Glomerular visceral epithelial cell (primary cell): Measurements from ENCODE around the gene DDX10.
A peak's percentile ranks its signal among the peaks of the same experiment; 100 is the strongest.

Experiments
- DNase-seq: peaks from one replicate; pipeline ENCODE4 v3.0.0-alpha.2; 2016; ENCODE audit errors: extremely low spot score

DDX10 gene

GRCh38 chr11:108654994-108655631, 9.8 kb upstream of the DDX10 start:
- peak; percentile 56 for DNase-seq

- no peak for DNase-seq
These were observed 2.2 kb upstream of the DDX10 start for GRCh38 chr11:108662700-108663099.

GRCh38 chr11:108663154-108663877, 1.6 kb upstream of the DDX10 start:
- no peak for DNase-seq

GRCh38 chr11:108666373-108666772, 1.5 kb downstream of the DDX10 start:
- peak; percentile 11 for DNase-seq

GRCh38 chr11:108669286-108669685, 4.4 kb downstream of the DDX10 start:
- peak; percentile 21 for DNase-seq

GRCh38 chr11:108669711-108670110, 4.8 kb downstream of the DDX10 start:
- DNase-seq = peak; percentile 80

- DNase-seq = no peak
These were observed 5.6 kb downstream of the DDX10 start for GRCh38 chr11:108670451-108670850.

- DNase-seq = peak; percentile 25
These were observed 7.2 kb downstream of the DDX10 start for GRCh38 chr11:108672113-108672512.

- DNase-seq = no peak
These were observed 7.9 kb downstream of the DDX10 start for GRCh38 chr11:108672786-108673185.

- DNase-seq = no peak
These were observed 14.2 kb downstream of the DDX10 start for GRCh38 chr11:108679045-108679444.

GRCh38 chr11:108680271-108680670, 15.4 kb downstream of the DDX10 start:
- DNase-seq = no peak

- DNase-seq = no peak
These were observed 20.7 kb downstream of the DDX10 start for GRCh38 chr11:108685419-108686130.

- peak; percentile 30 for DNase-seq
These were observed 29.0 kb downstream of the DDX10 start for GRCh38 chr11:108693852-108694251.

- no peak for DNase-seq
These were observed 30.0 kb downstream of the DDX10 start for GRCh38 chr11:108694846-108695245.

- peak; percentile 61 for DNase-seq
These were observed 33.1 kb downstream of the DDX10 start for GRCh38 chr11:108697872-108698473.

- no peak for DNase-seq
These were observed 34.2 kb downstream of the DDX10 start for GRCh38 chr11:108698844-108699642.

GRCh38 chr11:108703916-108704315, 39.0 kb downstream of the DDX10 start:
- DNase-seq = no peak

GRCh38 chr11:108705061-108705460, 40.2 kb downstream of the DDX10 start:
- DNase-seq = no peak

- no peak for DNase-seq
These were observed 43.3 kb downstream of the DDX10 start for GRCh38 chr11:108708173-108708572.

- no peak for DNase-seq
These were observed 44.9 kb downstream of the DDX10 start for GRCh38 chr11:108709741-108710140.

- peak; percentile 20 for DNase-seq
These were observed 48.4 kb downstream of the DDX10 start for GRCh38 chr11:108713076-108713790.
